HG02763 (cell line): ENCODE data around the gene CLCN2.

Source experiments
- ATAC-seq: cut with Tn5 transposase; IDR thresholded peaks from one replicate; pipeline ENCODE4 v1.9.1; 2021; ENCODE audit warnings: mild to moderate bottlenecking, moderate library complexity; ENCODE audit not compliant: unreplicated experiment

CLCN2 gene

DNA sequence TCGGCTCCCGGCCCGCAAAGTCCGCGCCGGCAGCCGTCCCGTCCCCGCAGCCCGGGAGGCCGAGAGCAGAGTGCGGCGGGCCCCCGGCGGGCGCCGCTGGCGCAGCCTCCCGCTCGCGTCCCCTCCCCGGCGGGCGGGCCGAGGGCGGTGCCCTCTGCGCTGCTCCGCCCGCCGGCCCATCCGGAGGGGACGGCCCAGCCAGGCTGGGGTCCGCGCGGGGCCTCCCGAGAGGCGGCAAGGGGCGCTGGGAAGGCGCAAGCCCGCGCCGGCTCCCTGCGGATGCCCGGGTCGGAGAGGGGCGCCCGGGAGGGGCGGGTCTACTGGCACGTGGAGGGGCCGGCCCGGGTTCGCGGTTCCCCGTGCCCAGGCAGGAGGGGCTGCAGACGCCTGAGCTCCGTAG lies at the start of gene CLCN2, which contains the start of gene POLR2H:
Gene CLCN2, minus strand, starts transcription at position 74 of the 400 bp plus-strand sequence. CDS start 126 bp downstream, outside the sequence.
Gene POLR2H, plus strand, starts transcription at position 179 of the 400 bp plus-strand sequence. CDS start 1,783 bp downstream, outside the sequence.
- peak; percentile 39 for ATAC-seq

DNA sequence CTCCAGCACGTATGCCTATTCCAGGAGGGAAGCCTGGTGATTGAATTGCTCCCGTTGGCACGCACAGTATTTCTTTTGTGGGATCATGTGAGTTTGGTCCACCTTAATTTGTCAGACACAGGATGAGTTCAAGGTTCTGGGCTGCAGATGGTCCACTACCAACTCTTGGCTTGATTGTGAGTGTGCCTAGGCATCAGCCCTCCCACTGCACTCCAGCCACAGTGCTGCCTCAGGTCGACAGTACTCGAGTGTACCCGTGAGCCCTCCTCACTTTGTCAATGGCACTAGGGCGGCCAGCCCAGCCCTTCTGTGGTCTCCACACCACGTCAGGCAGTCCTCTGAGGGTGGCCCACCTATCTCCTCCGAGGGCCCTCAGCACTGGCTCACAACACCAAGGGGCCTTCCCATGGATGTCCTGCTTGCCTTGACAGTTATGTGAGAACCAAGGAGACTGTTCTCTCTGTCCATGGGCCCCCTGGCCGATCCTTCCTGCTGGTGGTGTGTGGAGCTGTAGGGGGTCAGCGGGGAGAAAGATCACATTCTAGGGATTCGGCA lies 48.6 kb upstream of the CLCN2 start:
- ATAC-seq = no peak

DNA sequence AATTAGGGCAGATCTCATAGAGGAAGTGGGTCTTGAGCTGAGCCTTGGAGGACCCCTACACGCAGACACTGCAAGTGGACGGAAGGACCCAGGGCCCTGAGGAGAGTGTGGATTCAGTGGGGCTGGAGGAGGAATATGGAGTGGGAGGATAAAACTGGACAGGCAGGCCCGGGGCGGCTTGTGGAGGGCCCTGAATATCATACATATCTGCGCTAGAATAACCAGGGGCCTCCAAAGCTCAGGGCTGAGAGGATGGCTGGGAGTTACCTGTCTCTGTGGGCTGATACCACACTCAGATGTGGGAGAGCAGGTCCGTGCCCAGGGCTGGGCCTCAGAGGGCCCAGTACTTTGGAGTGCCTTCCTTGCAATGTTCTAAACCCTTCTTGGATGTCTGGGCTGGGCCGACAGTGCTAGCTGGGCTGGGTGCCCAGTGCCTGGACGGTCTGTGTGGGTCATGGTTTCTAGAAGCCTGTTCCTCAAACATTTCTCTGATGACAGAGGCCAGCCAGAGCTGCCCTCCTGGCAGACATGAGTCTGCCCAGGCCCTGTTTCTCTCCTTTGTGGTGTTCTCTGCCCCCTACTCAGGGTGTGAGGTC lies 48.0 kb upstream of the CLCN2 start:
- ATAC-seq = no peak

GRCh38 chr3:184405075-184406030 lies 43.9 kb upstream of the CLCN2 start:
- no peak for ATAC-seq

- ATAC-seq = no peak
Observed at GRCh38 chr3:184399410-184399809, 38.0 kb upstream of the CLCN2 start.

- no peak for ATAC-seq
Observed at GRCh38 chr3:184395320-184395660, 33.9 kb upstream of the CLCN2 start.

DNA sequence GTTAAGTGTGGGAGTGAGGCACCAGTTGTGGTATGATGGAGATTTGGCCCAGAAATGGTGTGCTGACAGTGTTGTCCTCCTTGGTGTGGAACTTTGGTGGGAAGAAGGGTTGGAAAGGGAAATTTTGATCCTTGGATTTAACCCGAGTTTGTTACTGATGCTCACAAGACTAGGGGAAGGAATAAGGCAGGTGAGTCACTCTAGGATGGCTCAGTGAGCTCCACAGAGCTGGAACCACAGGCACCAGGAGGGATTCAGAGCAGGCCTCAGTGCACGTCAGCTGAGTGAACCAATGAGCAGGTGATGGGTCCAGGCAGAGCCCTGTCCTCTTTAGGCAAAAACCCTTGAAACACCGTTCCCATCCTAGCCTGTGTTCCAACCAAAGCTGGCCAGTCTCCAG lies 29.9 kb upstream of the CLCN2 start:
- no peak for ATAC-seq

- ATAC-seq = no peak
Observed at GRCh38 chr3:184389935-184390528, 28.6 kb upstream of the CLCN2 start.

- no peak for ATAC-seq
Observed at GRCh38 chr3:184389384-184389783, 28.0 kb upstream of the CLCN2 start.

DNA sequence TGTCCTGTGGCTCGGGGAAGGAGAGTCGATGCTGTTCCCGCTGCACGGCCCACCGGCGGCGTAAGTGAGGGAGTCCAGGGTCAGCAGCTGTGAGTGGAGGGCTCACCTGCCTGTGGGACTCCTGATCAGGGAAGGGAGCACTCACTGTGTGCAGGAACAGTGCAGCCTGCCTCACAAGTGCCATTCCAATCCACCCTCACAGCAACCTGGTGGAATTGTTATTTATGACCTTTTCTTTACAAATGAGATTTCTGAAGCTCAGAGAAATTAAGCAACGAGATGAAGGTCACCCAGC lies 27.5 kb upstream of the CLCN2 start:
- no peak for ATAC-seq

GRCh38 chr3:184388164-184388935 lies 26.9 kb upstream of the CLCN2 start:
- no peak for ATAC-seq

GRCh38 chr3:184387174-184387714 lies 25.8 kb upstream of the CLCN2 start:
- no peak for ATAC-seq

DNA sequence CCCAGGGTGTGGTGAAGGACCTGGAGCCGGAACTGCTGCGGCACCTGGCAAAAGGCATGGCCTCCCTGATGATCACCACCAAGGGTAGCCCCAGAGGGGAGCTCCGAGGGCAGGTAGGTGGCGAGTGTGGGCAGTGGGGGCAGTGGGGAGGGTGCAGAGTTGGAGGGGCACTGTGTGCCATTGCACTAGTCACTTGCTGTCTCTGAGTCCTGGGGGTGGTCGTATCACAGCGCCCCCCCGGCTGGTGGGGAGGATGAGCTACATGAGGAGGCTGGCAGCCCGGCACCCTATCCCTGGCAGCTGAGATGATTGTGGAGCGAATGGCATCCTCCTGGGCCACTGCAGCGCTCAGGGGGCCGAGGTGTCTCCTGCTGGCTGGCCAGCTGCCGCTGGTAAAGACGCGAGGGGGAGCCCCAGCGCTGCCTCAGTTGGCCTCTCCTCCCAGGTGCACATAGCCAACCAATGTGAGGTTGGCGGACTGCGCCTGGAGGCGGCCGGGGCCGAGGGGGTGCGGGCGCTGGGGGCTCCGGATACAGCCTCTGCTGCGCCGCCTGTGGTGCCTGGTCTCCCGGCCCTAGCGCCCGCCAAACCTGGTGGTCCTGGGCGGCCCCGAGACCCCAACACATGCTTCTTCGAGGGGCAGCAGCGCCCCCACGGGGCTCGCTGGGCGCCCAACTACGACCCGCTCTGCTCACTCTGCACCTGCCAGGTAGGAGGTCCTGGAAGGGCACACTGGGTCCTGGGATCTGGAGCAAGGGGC lies 24.8 kb upstream of the CLCN2 start:
- ATAC-seq = no peak

DNA sequence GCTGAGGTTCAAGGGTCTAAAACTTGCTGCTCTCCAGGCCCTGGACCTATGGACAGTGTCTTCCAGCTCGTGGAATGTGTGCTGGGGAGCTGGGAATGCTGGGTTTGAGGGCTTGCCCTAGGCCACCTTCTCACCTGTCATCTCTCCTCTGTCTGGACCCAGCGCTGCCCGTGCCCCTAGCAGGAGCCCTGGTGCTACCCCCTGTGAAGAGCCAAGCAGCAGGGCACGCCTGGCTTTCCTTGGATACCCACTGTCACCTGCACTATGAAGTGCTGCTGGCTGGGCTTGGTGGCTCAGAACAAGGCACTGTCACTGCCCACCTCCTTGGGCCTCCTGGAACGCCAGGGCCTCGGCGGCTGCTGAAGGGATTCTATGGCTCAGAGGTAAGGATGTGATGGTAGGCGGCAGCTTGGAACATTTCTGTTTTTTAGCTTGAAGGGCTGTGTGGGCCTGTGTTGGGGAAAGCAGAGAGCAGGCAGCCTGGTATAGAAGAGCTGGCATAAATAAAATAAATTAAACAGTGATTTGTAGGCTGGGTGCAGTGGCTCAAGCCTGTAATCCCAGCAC lies 23.5 kb upstream of the CLCN2 start:
- no peak for ATAC-seq

DNA sequence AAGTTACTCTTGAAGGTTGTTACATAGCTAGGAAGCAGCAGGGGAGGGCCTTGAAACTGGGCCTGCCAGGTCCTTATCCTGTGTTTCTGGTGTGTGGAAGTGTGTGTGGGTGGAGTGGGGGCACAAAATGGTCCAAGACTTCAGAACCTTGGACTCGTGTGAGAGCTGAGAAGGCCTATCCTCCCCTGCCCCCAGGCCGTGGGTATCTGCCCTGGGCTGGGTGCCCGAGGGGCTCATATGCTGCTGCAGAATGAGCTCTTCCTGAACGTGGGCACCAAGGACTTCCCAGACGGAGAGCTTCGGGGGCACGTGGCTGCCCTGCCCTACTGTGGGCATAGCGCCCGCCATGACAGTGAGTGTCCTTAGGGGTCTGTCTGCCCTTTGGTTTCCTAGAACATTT lies 22.9 kb upstream of the CLCN2 start:
- ATAC-seq = no peak

DNA sequence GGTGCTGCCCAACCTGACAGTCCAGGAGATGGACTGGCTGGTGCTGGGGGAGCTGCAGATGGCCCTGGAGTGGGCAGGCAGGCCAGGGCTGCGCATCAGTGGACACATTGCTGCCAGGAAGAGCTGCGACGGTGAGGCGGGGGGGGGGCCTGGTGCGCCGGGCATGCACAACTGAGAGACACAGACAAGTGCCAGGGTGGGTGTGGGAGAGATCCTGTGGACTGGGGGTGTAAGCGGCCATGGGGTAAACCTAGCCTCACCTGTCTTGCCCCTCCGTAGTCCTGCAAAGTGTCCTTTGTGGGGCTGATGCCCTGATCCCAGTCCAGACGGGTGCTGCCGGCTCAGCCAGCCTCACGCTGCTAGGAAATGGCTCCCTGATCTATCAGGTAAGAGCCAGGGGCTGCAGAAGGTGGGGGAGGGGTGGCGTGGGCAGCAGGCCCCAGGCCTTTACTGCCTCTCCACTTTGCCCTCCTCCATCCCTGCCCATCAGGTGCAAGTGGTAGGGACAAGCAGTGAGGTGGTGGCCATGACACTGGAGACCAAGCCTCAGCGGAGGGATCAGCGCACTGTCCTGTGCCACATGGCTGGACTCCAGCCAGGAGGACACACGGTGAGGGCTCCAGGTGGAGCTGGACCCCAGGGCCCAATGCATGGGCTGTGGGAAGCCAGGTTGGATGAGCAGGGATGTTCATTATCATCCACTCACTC lies 21.8 kb upstream of the CLCN2 start:
- ATAC-seq = no peak

DNA sequence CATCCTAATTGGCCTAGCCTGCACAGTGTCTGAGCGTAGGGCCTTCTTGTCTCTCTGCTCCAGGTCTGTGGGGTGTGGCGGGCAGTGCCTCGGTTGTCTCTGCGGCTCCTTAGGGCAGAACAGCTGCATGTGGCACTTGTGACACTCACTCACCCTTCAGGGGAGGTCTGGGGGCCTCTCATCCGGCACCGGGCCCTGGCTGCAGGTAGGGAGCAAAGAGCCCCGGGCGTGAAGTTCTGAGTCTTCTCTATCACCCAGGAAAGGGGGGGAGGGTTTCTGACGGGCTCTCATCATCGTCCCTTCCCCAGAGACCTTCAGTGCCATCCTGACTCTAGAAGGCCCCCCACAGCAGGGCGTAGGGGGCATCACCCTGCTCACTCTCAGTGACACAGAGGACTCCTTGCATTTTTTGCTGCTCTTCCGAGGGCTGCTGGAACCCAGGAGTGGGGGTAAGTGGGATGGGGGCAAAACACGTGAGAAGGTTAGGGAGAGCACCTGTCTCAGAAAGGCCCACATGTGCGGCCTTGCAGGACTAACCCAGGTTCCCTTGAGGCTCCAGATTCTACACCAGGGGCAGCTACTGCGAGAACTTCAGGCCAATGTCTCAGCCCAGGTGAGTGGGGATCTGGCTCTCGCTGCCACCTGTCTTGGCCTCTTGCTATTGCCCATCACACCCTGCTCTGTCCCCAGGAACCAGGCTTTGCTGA lies 21.1 kb upstream of the CLCN2 start:
- ATAC-seq = no peak
